ENCODE measurements around the gene TMEM169.

Gene TMEM169

GRCh38 chr2:216108310-216108966, 26.7 kb downstream of the TMEM169 start:
- no peak for DNase-seq

- DNase-seq, result peak; percentile 97
Measured at GRCh38 chr2:216108967-216109921, 27.5 kb downstream of the TMEM169 start, which contains the start of gene XRCC5. Gene XRCC5, plus strand, starts transcription at chr2:216109348. Its CDS starts 89 bp downstream, at chr2:216109437.

DNA sequence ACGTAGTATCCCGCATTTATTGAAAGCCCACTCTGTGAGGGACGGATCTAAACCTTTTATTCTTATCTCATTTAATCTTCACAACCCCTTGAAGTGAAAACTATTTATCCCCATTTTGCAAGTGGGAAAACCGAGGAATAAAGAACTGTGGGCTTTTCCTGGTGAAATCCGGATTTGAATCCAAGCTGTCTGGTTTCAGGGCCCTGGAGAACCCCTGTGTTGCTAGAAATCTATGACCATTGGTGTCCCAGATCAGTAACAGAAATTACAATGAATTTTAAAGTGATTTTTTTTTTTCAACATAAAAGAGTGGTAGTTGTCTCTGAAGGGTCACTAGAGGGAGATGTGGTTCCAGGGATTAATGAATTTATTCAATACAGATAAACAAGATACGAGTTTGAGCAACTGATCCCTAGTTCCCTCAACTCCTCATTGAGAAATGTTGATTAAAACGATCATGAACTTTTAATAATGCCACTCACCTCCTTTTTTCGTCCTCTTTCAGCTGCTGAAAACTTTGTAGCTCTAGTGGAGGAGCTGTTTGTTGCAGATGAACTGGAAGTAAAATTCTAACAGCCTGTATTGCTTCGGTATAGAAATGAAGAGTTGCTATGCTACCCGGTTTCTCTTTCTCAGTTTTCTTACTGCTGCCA, 28.4 kb downstream of the TMEM169 start:
- peak; percentile 46 for DNase-seq

GRCh38 chr2:216110620-216111019, 28.9 kb downstream of the TMEM169 start:
- DNase-seq, result no peak

DNA sequence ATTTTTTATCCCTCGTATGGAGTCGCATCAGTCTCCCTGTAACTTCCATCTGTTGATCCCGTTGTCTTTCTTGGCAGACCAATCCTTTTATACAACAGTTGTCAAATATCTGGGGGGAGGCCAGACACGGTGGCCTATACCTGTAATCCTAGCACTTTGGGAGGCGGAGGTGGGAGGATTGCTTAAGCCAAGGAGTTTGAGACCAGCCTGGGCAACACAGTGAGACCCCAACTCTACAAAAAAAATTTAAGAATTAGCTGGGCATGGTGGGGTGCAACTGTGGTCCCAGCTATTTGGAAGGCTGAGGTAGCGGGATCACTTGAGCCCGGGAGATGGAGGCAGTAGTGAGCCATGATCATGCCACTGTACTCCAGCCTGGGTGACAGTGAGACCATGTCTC, 29.4 kb downstream of the TMEM169 start:
- no peak for DNase-seq

DNA sequence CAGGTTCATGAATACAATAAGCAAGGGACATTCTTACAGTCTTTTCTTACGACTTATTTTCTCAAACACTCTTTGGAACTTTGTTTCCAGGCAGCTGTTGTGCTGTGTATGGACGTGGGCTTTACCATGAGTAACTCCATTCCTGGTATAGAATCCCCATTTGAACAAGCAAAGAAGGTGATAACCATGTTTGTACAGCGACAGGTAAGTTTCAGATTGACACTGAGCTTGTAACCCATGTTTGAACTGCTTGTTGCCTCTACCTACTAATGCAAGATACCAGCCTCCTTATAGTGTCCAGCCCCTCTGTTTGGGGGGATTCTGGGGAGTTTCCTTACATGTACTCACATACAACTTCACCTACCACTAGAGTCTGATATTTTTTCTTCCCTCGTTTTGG, 31.2 kb downstream of the TMEM169 start:
- DNase-seq, result no peak

DNA sequence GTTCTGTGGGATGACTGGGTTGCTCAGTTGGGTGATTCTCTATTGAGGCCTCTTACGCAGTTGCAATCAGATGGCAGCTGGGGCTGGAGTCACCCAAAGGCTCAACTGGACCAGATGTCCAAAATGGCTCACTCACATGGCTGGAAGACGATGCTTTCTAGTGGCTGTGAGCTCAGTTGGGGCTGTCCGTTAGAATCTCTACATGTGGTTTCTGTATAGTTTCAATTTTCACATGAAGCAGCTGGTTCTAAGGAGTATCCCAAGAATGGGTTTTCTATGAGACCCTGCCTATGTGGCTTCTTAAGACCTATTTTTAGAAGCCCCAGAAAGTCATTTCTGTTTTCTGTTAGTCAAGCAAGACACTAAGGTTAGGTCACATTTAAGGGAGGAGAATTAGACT, 31.9 kb downstream of the TMEM169 start:
- DNase-seq, result no peak

DNA sequence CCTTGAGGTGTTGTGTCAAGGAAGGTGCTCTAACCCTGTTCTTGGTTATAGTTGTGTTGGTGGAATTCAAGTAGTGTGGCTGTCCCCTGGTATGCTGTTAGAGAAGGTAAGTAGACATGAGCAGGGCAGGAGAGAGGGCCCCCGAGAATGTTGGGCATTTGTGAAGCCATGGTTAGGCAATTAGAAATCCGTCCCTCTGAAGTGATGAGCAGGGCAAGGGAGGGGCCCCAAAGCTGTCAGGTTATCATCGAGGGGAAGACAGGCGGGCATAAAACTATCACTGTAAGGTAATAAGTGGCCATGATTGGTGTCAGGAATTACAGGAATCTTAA, 32.6 kb downstream of the TMEM169 start:
- DNase-seq, result no peak

DNA sequence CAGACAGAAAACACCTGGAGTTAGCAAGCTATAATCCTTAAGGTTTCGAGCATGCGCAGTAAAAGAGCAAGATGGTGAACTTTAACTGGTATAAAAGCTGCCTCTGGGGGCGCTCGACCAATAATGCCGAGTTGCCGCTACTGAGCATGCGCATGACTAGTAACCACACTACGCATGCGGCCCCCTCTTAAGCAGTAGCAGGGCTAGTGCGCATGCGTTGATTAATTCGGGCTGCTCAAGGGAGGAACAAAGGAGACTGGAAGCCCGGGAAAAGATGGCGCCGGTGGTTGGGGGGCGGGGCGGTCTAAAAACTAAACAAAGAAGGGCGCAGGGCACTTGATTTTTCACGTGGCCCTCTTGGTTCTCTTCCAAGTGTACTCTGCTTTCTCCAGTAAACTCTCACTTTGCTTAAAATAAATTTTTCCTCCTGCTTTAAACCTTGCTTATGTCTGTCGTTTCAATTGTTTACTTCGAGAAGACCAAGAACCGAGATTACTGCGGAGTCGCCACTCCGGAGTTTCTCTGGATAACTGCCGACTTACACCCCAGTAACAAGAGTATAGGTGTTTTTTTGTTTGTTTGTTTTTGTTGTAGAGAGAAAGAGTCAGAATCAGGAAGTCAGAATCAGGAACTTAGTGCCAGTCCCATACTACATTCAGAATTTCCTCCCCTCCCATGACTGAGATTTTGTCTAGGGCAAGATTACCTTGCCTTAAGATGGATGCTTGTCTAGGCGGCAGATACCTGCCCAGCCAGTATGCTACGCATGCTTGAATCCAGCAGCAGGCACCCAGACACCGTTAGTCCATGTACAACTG, 33.2 kb downstream of the TMEM169 start:
- peak; percentile 99 for DNase-seq

- DNase-seq, result no peak
Measured at GRCh38 chr2:216116418-216116817, 34.7 kb downstream of the TMEM169 start.

DNA sequence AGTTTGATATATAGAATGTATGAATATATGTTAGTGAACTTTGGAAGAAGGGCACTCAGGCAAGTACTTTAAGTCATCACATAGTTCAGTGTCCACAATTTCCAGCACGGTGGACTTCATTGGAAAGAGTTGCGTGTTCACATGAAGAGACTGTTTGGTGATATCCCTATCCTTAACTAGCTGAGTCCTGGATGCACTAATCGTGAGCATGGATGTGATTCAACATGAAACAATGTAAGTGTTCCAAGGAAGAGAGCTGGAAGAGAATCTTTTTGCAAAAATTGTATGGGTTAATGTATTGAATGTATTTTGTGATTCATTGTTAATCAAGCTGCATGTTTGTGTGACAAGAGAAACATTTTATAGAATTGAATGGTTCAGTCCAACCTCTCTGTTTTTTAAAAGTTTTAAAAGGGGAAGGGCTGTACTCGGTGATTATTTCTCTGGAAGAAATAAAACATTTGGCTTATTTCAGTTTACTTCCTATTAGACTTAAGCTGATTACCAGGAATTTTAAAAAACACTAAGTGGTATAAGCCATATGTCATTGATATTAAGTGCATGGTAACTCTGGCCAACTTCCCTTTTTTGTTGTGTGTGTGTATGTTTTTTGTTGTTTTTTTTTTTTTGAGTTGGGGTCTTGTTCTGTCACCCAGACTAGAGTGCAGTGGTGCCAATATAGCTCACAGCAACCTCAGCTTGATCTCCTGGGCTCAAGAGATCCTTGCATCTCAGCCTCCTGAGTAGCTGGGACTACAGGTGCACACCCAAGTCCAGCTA, 36.0 kb downstream of the TMEM169 start:
- no peak for DNase-seq

DNA sequence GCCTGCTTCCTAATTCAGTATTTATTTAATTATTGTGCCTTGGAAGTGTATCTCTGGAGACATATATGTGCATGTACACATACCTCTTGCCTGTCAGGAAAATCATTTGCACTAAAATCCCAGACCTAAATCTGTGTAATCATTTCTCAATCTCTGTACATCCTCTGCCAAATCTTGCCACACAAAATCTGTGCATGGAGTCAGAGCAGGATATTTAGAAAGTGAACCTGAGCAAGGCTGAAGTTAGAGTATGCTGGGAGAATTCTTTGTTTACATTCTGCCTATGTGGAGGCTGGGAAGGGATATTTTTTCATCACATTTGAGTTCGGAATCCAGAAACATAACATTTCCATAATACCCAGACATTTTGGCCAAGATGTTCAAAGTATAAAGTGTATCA, 36.8 kb downstream of the TMEM169 start:
- no peak for DNase-seq

GRCh38 chr2:216119146-216119545, 37.4 kb downstream of the TMEM169 start:
- DNase-seq, result no peak

DNA sequence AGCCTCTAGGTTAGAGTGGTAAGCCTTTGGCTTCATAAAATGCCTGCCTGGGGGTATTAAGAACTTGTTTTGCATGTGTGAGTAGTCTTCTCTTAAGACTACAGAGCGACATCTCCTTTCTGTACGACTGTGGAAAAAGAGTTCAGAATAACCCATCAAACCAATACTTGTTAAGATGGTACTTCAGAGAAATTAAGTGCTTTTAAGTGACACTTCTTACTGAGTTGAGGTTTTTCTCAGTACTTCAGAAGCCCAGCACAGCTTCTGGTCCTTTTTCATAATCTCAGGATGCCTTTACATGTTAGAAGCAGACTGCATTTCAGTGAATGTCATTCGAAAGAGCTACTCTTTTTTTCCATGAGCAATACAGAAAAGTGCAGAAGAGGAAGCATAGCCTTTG, 38.3 kb downstream of the TMEM169 start:
- DNase-seq, result no peak

- DNase-seq, result no peak
Measured at GRCh38 chr2:216121255-216121654, 39.5 kb downstream of the TMEM169 start.

- DNase-seq, result no peak
Measured at GRCh38 chr2:216126943-216127342, 45.2 kb downstream of the TMEM169 start.

GRCh38 chr2:216130346-216130971, 48.7 kb downstream of the TMEM169 start:
- no peak for DNase-seq

GRCh38 chr2:216131175-216131926, 49.6 kb downstream of the TMEM169 start:
- DNase-seq, result no peak

- DNase-seq, result no peak
Measured at GRCh38 chr2:216132585-216132984, 50.9 kb downstream of the TMEM169 start.

DNA sequence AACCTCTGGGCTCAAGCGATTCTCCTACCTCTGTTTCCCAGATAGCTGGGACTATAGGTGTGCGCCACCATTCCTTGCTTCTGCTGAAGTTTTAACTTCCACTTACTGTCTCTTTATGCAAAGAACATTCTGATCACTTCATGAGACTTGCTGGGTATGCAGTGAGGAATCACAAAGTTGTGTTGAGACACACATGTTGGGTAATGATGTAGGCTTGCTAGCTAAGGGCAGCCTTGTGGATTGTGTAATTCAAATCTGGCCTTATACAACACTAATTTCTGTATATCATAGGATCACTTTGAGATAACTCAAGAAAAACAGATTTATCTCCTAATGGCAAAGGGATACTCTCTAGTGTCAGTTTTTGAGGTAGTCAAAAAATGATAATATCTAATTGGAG, 51.7 kb downstream of the TMEM169 start:
- no peak for DNase-seq
